Activated CD8-positive, alpha-beta memory T cell treated with anti-CD3 and anti-CD28 coated beads for 36 hours (primary cell): ENCODE results near the gene TMEM30A. TPM values are rescaled to one million over a fixed set of nuclear protein-coding genes. Genes with fewer than 3 reads are reported as not detected.

Experiments
- CTCF ChIA-PET: fragments of 350-600 bp; sonication (Branson Sonifier 250); formaldehyde crosslinking; loops from one replicate; lab custom pipeline; 2021; ENCODE audit warnings: antibody characterized with exemption; lab: Charles Lee
- POLR2A ChIA-PET: fragments of 350-600 bp; sonication (Branson Sonifier 250); formaldehyde crosslinking; loops from one replicate; lab custom pipeline; 2021; ENCODE audit warnings: antibody characterized with exemption; lab: Charles Lee
- total RNA-seq, 2 experiments: library from RNA; stranded (reverse); gene quantifications; one replicate each; pipeline ENCODE4 v1.2.3, GENCODE V29; 2021

Gene TMEM30A
- total RNA-seq, result 10 to 100 TPM; 47.3 to 54.4 TPM

- POLR2A ChIA-PET, result interaction anchor here (1.1 to 3.0 kb wide), 4 partner anchors 12 to 1632 kb away, joined by 3 to 28 read pairs (median 6); partner anchors contain the start of genes COX7A2 and SENP6
- CTCF ChIA-PET, result interaction anchor here (2.0 to 3.7 kb wide), 2 partner anchors 12 to 17 kb away, joined by 4 to 13 read pairs; no protein-coding TSS in a partner anchor
Observed at GRCh38 chr6:75284632-75285282, at the start of gene TMEM30A. TMEM30A (minus strand) TSS chr6:75284792; CDS start chr6:75284638, 154 bp downstream.

- ChIA-PET CTCF (no interaction called here), POLR2A (no interaction called here)
Observed at GRCh38 chr6:75333676-75334200, 49.1 kb upstream of the TMEM30A start.

- POLR2A ChIA-PET, result no interaction called here
- CTCF ChIA-PET, result interaction anchor here (0.5 kb wide), 1 partner anchor 232 kb away, joined by 7 read pairs; no protein-coding TSS in a partner anchor
Observed at GRCh38 chr6:75331151-75331550, 46.6 kb upstream of the TMEM30A start.

- POLR2A ChIA-PET, result no interaction called here
- CTCF ChIA-PET, result no interaction called here
Observed at GRCh38 chr6:75329703-75330102, 45.1 kb upstream of the TMEM30A start.

DNA sequence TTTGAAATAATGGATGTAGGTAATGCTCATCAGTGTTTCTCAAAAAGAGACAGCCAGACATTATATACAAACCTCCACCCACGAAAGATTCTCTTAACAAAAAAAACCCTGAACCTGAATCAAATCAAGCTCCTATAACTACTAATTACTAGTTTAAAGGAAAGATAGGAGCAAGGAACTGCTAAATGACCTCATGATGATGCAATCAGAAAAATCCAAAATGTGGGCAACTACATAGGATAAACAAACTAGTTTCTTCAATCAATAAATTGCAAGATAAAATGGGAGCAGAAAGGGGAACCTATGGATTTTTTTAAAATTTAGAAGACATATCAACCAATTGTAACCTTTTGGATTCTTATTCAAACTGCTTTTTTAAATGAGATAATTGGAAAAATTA is 43.2 kb upstream of the TMEM30A start:
- POLR2A ChIA-PET, result no interaction called here
- CTCF ChIA-PET, result no interaction called here

DNA sequence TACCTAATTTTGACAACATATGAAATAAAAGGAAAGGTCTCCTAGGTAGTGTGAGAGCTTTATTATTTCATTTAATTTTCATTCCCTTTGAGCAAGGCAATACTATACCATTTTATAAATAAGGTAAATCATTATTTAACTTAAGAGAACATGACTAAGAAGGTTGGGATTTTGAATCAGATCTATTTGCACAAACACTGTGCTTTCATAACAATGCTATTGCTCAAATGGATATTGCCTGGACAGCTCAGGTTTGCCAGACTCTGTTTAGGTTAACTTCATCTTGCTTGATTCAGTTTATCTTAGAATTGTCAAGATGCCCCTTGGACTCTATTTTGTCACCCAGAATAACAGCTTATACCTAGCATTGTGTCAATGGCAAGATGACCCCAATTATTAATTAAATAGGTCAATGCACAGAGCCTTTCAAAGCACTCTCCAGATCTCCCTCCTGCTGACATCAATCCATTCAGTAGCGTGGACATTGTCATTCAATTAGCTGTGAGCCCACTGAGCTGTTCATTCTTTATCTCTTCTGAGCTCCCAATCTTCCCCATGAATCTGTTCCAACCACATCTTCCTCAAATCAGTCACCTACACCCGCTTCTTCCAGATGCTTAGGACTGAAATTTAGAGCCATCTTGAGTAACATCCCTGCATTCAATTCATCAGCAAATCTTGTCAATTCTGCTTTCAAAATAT is 42.1 kb upstream of the TMEM30A start:
- POLR2A ChIA-PET, result no interaction called here
- CTCF ChIA-PET, result no interaction called here

DNA sequence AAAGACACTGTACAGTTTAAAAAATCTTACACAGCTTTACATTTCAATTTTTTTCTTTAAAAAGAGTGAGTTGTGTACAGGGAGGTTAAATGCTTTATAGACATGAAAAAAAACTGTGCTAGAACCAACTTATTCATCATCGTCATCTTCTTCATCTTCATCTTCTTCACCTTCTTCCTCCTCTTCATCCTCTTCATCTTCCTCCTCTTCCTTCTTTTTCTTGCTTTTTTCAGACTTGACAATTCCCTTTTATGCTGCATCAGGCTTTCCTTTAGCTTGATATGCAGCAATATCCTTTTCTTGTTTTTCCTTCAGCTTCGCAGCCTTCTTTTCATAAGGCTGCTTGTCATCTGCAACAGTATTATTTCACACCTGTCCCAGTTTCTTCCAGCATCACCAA is 34.3 kb upstream of the TMEM30A start:
- ChIA-PET CTCF (interaction anchor here (0.5 kb wide), 1 partner anchor 157 kb away, joined by 3 read pairs; no protein-coding TSS in a partner anchor), POLR2A (no interaction called here)

- CTCF ChIA-PET, result interaction anchor here (0.6 kb wide), 1 partner anchor 77 kb away, joined by 3 read pairs; no protein-coding TSS in a partner anchor
Observed at GRCh38 chr6:75317503-75318206, 33.1 kb upstream of the TMEM30A start.

DNA sequence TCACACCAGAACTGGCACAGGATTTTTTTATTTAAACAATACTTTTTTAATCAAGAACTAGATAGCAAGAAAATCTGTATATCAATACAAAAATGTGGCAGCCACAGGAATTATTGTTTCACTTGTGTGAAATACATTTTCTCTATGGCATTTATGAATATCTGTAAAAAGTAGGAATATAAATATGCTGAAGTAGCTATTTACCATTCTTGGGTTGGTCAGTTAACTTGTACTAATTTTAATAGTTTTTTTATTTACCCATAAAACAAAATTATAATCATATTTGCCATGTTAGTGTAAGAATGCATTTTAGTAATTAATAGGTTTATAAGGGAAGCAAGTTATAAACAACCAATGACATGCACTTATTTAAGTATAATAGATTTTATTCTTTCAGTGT is 31.4 kb upstream of the TMEM30A start:
- ChIA-PET POLR2A (no interaction called here), CTCF (no interaction called here)

More at GRCh38 chr6:75317503-75318206, 33.1 kb upstream of the TMEM30A start:
- POLR2A ChIA-PET, result no interaction called here

DNA sequence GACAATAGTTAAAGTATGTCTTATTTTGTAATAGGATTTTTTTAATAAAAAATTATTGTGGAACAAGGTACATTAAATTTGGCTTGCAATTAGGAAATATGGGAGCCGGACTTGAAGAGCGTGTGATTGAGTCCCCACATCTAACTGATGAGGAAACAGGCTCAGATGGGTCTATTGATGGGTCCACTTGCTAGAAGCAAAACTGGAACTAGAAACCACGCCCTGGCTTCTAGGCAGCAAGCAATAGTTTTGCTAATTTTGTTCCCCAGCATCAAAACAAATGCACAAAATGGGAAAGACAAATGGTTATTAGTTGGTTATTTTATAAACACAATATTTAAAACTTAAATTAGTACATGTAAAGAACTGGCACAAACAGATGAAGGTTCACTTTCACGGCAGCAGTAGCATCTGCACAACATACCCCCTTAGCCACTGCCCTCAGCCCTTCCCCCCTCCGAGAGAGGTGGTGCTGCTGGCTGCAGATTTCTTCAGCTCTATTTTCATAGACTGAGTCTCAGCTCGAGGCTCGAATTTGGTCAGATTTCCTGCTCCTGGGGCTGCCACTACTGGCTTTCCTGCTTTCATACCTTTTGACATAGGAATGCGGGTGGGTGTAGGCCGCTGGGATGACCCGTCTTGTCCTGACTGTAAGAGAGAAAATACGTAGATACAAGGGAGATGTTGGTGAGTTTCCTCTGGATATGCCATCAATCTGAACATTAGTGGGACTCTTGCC is 23.8 kb upstream of the TMEM30A start:
- POLR2A ChIA-PET, result interaction anchor here (0.6 kb wide), 1 partner anchor 242 kb away, joined by 6 read pairs; no protein-coding TSS in a partner anchor
- CTCF ChIA-PET, result no interaction called here

- CTCF ChIA-PET, result no interaction called here
- POLR2A ChIA-PET, result no interaction called here
Observed at GRCh38 chr6:75307364-75308004, 22.9 kb upstream of the TMEM30A start.

GRCh38 chr6:75306064-75306463 is 21.5 kb upstream of the TMEM30A start:
- POLR2A ChIA-PET, result no interaction called here
- CTCF ChIA-PET, result no interaction called here

- ChIA-PET CTCF (no interaction called here), POLR2A (no interaction called here)
Observed at GRCh38 chr6:75305573-75305972, 21.0 kb upstream of the TMEM30A start.

DNA sequence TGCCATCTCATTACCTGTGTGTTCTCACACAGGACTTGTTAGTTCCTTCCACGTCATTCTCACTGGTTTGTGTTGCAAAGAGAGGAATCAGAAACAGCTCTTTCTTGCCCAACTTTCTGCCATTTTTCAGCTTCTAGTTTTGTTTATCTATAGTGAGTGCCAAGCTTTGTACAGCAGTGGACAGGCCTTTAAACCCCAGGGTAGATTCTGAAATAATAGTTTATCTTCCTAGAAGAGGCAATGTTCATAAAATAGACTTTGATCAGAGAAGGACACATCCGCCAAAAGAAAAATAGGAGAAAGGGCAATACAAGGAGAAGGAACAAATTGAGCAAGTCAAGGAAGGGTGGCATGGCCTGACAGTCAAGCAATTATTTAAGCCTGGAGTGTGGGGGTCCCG is 17.7 kb upstream of the TMEM30A start:
- CTCF ChIA-PET, result no interaction called here

GRCh38 chr6:75301537-75301936 is 16.9 kb upstream of the TMEM30A start:
- CTCF ChIA-PET, result no interaction called here
- POLR2A ChIA-PET, result no interaction called here

More for the DNA sequence above, 17.7 kb upstream of the TMEM30A start:
- POLR2A ChIA-PET, result no interaction called here

GRCh38 chr6:75301088-75301487 is 16.5 kb upstream of the TMEM30A start:
- CTCF ChIA-PET, result no interaction called here
- POLR2A ChIA-PET, result no interaction called here

- ChIA-PET POLR2A (no interaction called here), CTCF (interaction anchor here (0.6 kb wide), 1 partner anchor 17 kb away, joined by 3 read pairs; no protein-coding TSS in a partner anchor)
Observed at GRCh38 chr6:75300531-75300855, 15.9 kb upstream of the TMEM30A start.

- POLR2A ChIA-PET, result no interaction called here
- CTCF ChIA-PET, result interaction anchor here (0.6 kb wide), 1 partner anchor 16 kb away, joined by 3 read pairs; no protein-coding TSS in a partner anchor
Observed at GRCh38 chr6:75299801-75300530, 15.4 kb upstream of the TMEM30A start.
